SK-N-SH (cell line): Measurements from ENCODE around the gene WNK1.

Experiments
- SIN3A ChIP-seq: IDR thresholded peaks from 2 replicates; pipeline ENCODE4 v1.6.1; 2012; ENCODE audit warnings: low read depth, mild to moderate bottlenecking, low read length, moderate library complexity, borderline replicate concordance
- TF ChIP-seq, protein P1 (sequence below): fragments of 200-600 bp; sonication (generic); IDR thresholded peaks from 2 replicates; pipeline ENCODE4 v1.6.1; 2017; ENCODE audit warnings: antibody characterized with exemption, mild to moderate bottlenecking, moderate library complexity

DNA sequence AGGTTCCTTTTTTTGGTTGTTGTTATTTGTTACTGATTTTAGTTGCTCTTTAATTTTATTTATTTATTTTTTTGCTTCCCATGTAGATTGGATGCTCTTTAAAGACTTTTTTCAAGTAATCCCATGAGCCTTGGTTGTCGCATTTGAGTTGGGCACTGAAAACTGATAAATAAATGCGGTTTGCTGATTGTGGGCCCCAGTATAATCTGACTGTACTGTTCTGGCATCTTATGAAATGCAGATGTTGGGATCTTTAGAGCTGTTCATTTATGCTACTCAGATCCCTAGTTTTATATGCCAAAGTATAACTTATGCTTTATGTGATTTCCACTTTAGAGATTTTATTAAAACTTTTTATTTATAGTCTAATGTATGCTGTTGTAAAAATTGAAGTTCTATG lies 33.3 kb downstream of the WNK1 start:
- TF ChIP-seq, protein P1, sequence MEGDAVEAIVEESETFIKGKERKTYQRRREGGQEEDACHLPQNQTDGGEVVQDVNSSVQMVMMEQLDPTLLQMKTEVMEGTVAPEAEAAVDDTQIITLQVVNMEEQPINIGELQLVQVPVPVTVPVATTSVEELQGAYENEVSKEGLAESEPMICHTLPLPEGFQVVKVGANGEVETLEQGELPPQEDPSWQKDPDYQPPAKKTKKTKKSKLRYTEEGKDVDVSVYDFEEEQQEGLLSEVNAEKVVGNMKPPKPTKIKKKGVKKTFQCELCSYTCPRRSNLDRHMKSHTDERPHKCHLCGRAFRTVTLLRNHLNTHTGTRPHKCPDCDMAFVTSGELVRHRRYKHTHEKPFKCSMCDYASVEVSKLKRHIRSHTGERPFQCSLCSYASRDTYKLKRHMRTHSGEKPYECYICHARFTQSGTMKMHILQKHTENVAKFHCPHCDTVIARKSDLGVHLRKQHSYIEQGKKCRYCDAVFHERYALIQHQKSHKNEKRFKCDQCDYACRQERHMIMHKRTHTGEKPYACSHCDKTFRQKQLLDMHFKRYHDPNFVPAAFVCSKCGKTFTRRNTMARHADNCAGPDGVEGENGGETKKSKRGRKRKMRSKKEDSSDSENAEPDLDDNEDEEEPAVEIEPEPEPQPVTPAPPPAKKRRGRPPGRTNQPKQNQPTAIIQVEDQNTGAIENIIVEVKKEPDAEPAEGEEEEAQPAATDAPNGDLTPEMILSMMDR, result no peak
- no peak for TF ChIP-seq SIN3A
